DMS114 treated with DMSO at 0.1 percent for 48 hours (cell line): ENCODE results near the gene FMNL2.

Experiments used
- DNase-seq: peaks from one replicate; lab custom pipeline; 2025; ENCODE audit not compliant: unreplicated experiment; lab: John Stamatoyannopoulos, UW

Gene FMNL2

GRCh38 chr2:152489364-152489763, 154.4 kb downstream of the FMNL2 start:
- DNase-seq, result no peak

GRCh38 chr2:152490686-152491455, 155.9 kb downstream of the FMNL2 start:
- DNase-seq, result no peak

GRCh38 chr2:152492131-152492530, 157.2 kb downstream of the FMNL2 start:
- no peak for DNase-seq

- DNase-seq, result no peak
Observed at GRCh38 chr2:152492911-152493310, 157.9 kb downstream of the FMNL2 start.

GRCh38 chr2:152493417-152493816, 158.4 kb downstream of the FMNL2 start:
- no peak for DNase-seq

GRCh38 chr2:152493945-152494528, 159.1 kb downstream of the FMNL2 start:
- DNase-seq, result no peak

- no peak for DNase-seq
Observed at GRCh38 chr2:152496371-152496770, 161.4 kb downstream of the FMNL2 start.

GRCh38 chr2:152497481-152498052, 162.6 kb downstream of the FMNL2 start:
- no peak for DNase-seq

- no peak for DNase-seq
Observed at GRCh38 chr2:152499331-152499816, 164.4 kb downstream of the FMNL2 start.

GRCh38 chr2:152499896-152500735, 165.1 kb downstream of the FMNL2 start:
- no peak for DNase-seq

- no peak for DNase-seq
Observed at GRCh38 chr2:152500772-152501171, 165.8 kb downstream of the FMNL2 start.

GRCh38 chr2:152501666-152502065, 166.7 kb downstream of the FMNL2 start:
- DNase-seq, result no peak

- no peak for DNase-seq
Observed at GRCh38 chr2:152504618-152505017, 169.6 kb downstream of the FMNL2 start.

GRCh38 chr2:152505495-152505906, 170.5 kb downstream of the FMNL2 start:
- DNase-seq, result no peak

GRCh38 chr2:152506843-152507242, 171.9 kb downstream of the FMNL2 start:
- DNase-seq, result no peak

GRCh38 chr2:152507907-152508306, 172.9 kb downstream of the FMNL2 start:
- DNase-seq, result no peak

- no peak for DNase-seq
Observed at GRCh38 chr2:152508446-152508845, 173.5 kb downstream of the FMNL2 start.

GRCh38 chr2:152509772-152510491, 175.0 kb downstream of the FMNL2 start:
- DNase-seq, result no peak

- no peak for DNase-seq
Observed at GRCh38 chr2:152510621-152511020, 175.6 kb downstream of the FMNL2 start.

GRCh38 chr2:152511981-152512380, 177.0 kb downstream of the FMNL2 start:
- DNase-seq, result no peak

- no peak for DNase-seq
Observed at GRCh38 chr2:152513029-152513428, 178.1 kb downstream of the FMNL2 start.
